Measurements from ENCODE around the gene NSUN6. TPM values are rescaled to one million over a fixed set of nuclear protein-coding genes. Genes with fewer than 3 reads are reported as not detected.

The NSUN6 gene
- total and polyA plus RNA-seq, 4 donors = 16.3 to 47.6 (median 25.0) TPM

- TF ChIP-seq RXRA (IDR thresholded peaks at IDR 0.05) (no peak), REST (IDR thresholded peaks at IDR 0.05) (no peak), HNF4G (IDR thresholded peaks at IDR 0.05) (no peak), TAF1 (conservative IDR thresholded peaks at IDR 0.05) (no peak)
- TF ChIP-seq, protein P1, sequence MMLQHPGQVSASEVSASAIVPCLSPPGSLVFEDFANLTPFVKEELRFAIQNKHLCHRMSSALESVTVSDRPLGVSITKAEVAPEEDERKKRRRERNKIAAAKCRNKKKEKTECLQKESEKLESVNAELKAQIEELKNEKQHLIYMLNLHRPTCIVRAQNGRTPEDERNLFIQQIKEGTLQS (IDR thresholded peaks at IDR 0.05) = no peak
Measured at GRCh38 chr10:18497806-18498369, 153.5 kb downstream of the NSUN6 start (continued).

Other genes starting within 250 kb of the NSUN6 start
- gene ARL5B, start 7.8 kb upstream of the NSUN6 start, total RNA-seq = 10 to 100 TPM; 18.6 to 19.5 TPM
- gene ARL5B, start 7.8 kb upstream of the NSUN6 start, polyA plus RNA-seq = 1 to 10 TPM; 5.2 to 6.0 TPM